ENCODE results near the gene PPP4C. TPM values are rescaled to one million over a fixed set of nuclear protein-coding genes. Genes with fewer than 3 reads are reported as not detected.

The PPP4C gene
- total RNA-seq, 1 experiment from 2014 or later = 163 TPM

DNA sequence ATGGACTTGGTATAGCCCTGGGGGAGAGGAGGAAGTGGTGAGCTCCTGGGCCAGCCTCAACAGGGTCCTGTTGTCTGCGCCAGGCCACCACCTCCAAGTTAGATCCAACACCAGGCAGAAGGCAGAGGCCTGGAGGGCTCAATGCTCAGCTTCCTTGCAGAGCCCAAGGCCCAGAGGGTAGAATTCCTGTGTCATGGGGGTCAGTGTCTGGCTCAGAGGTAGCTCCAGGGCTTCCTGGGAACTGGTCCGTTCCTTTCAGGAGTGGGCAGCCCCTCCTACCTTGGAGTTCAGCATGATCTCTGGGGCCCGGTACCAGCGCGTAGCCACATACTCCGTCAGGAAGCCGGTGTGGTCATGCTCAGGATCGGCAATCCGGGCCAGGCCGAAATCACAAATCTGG, 42.0 kb downstream of the PPP4C start:
- H2AFZ ChIP-seq (ENCODE audit: low read length) = no peak overlapping the region
- no CpG with 5 or more reads among the region's 10 CpGs for WGBS (ENCODE audit: extremely low coverage, insufficient read length, low lambda C conversion rate)
- TF ChIP-seq, protein P1, sequence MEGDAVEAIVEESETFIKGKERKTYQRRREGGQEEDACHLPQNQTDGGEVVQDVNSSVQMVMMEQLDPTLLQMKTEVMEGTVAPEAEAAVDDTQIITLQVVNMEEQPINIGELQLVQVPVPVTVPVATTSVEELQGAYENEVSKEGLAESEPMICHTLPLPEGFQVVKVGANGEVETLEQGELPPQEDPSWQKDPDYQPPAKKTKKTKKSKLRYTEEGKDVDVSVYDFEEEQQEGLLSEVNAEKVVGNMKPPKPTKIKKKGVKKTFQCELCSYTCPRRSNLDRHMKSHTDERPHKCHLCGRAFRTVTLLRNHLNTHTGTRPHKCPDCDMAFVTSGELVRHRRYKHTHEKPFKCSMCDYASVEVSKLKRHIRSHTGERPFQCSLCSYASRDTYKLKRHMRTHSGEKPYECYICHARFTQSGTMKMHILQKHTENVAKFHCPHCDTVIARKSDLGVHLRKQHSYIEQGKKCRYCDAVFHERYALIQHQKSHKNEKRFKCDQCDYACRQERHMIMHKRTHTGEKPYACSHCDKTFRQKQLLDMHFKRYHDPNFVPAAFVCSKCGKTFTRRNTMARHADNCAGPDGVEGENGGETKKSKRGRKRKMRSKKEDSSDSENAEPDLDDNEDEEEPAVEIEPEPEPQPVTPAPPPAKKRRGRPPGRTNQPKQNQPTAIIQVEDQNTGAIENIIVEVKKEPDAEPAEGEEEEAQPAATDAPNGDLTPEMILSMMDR (conservative IDR thresholded peaks at IDR 0.05) = no peak
- no peaks in the 10 kb centered on the region for H3K79me2 ChIP-seq (ENCODE audit: insufficient read depth, low read length)
- no peak overlapping the region for H3K23ac ChIP-seq (ENCODE audit: insufficient read length, low read depth, low read length)
- Mint-ChIP-seq H3K27me3 (ENCODE audit: low read depth) (no peaks in the 10 kb centered on the region), H3K4me1 (peaks cover 8 to 10% of the 10 kb centered on the region in 2 experiments), H3K36me3 (ENCODE audit: insufficient read depth in 1 of 3, low read depth in 3 of 3) (peaks cover 0 to 28% (median 16%) of the 10 kb centered on the region in 3 experiments; a peak in 6 of 7 replicates), H3K9me3 (no peaks in the 10 kb centered on the region), H3K4me3 (no peak overlapping the region), H3K27ac (no peak overlapping the region)
- no peak overlapping the region for H2BK15ac ChIP-seq (ENCODE audit: low read depth, low read length)
- H2AK5ac ChIP-seq (ENCODE audit: insufficient read length, low read length) = no peak overlapping the region
- no peak overlapping the region for H2BK5ac ChIP-seq (ENCODE audit: insufficient read length, low read length)
- no peak overlapping the region for H2BK12ac ChIP-seq (ENCODE audit: insufficient read length, low read depth, low read length)
- no peak overlapping the region for H4K5ac ChIP-seq (ENCODE audit: insufficient read length, low read depth, low read length)
- H2BK120ac ChIP-seq (ENCODE audit: low read depth, low read length, poor library complexity, severe bottlenecking) = no peak overlapping the region
- H3K27ac ChIP-seq (ENCODE audit: insufficient read length, low read depth, low read length) = no peak overlapping the region
- no peak overlapping the region for H3K56ac ChIP-seq (ENCODE audit: insufficient read length, low read depth, low read length)
- H3K9ac ChIP-seq (ENCODE audit: extremely low read depth, insufficient read length, low read length) = no peak overlapping the region
- no peak overlapping the region for H3K4ac ChIP-seq (ENCODE audit: low read depth, low read length)
- H4K20me1 ChIP-seq (ENCODE audit: control insufficient read depth, insufficient read depth, insufficient read length) = no peaks in the 10 kb centered on the region
- no peak overlapping the region for H4K91ac ChIP-seq (ENCODE audit: insufficient read length, low read depth, low read length)
- no peak overlapping the region for H3K4me2 ChIP-seq (ENCODE audit: insufficient read depth, insufficient read length, low read length)
- H3T11ph ChIP-seq (ENCODE audit: low read length) = no peak overlapping the region
- H3K14ac ChIP-seq (ENCODE audit: insufficient read depth, low read length) = no peak overlapping the region
- DNase-seq = no peak
- H4K8ac ChIP-seq (replicated peaks; ENCODE audit: insufficient read length, low read depth, low read length) = no peak overlapping the region
- no peaks in the 10 kb centered on the region for H3K9me3 ChIP-seq (ENCODE audit: control insufficient read depth, low read depth, low read length)
- no peaks in the 10 kb centered on the region for H3K4me1 ChIP-seq (ENCODE audit: insufficient read depth, low read length)
- H3K27me3 ChIP-seq (ENCODE audit: insufficient read depth, low read length) = no peaks in the 10 kb centered on the region; the same call in 1 of the 2 replicates
- H2BK20ac ChIP-seq (ENCODE audit: low read depth, low read length, poor library complexity, severe bottlenecking) = no peak overlapping the region
- H3K79me1 ChIP-seq (ENCODE audit: insufficient read depth, low read depth, low read length, poor library complexity, severe bottlenecking) = no peaks in the 10 kb centered on the region
- peaks cover 3% of the 10 kb centered on the region for H3K23me2 ChIP-seq (ENCODE audit: insufficient read length, low read depth, low read length, poor library complexity, severe bottlenecking)
- H3K18ac ChIP-seq (ENCODE audit: insufficient read length, low read depth, low read length) = no peak overlapping the region
